Lower leg skin (tissue), 4 donors: Measurements from ENCODE around the gene LDLR. TPM values are rescaled to one million over a fixed set of nuclear protein-coding genes. Genes with fewer than 3 reads are reported as not detected.
"Not testable (repeated sequence)": the region's sequence is repeated elsewhere in the genome, so short reads cannot be mapped to it uniquely, and the experiment has no call there.

Source experiments
- DNase-seq, 2 donors: peaks; one replicate each; pipeline ENCODE4 v3.0.0-alpha.2; 2019; ENCODE audit warnings: low spot score in 2 of 2
- H3K4me3 ChIP-seq: fragments of 200-600 bp; sonication (generic); 2 replicates; pipeline ENCODE4 v1.5.1; 2017; ENCODE audit warnings: mild to moderate bottlenecking, low read depth; ENCODE audit not compliant: poor library complexity, severe bottlenecking
- CTCF ChIP-seq, 3 donors: fragments of 450-650 bp; IDR thresholded peaks; one replicate each; pipeline ENCODE4 v1.5.1; 2016; ENCODE audit warnings: antibody characterized with exemption in 3 of 3, mild to moderate bottlenecking in 3 of 3, moderate library complexity in 2 of 3
- POLR2A ChIP-seq, 2 donors: fragments of 450-650 bp; IDR thresholded peaks; one replicate each; pipeline ENCODE4 v1.6.1; 2016 to 2017; ENCODE audit warnings: antibody characterized with exemption in 2 of 2, mild to moderate bottlenecking in 1 of 2, moderate library complexity in 1 of 2
- WGBS, 2 donors: methylation state at CpG; one replicate each; pipeline ENCODE4 v1.1.5; 2018; 5-methylcytosine and 5-hydroxymethylcytosine counted together
- intact Hi-C: fragments of 100-400 bp; cut with DNase I; formaldehyde crosslinking; loops from one replicate; pipeline ENCODE4 v1.15.0; 2023; ENCODE audit warnings: low total_unique reads
- total RNA-seq, 4 donors: library from RNA; depleted of rRNA; stranded (reverse); fragments of >200 nt; gene quantifications; one replicate each; pipeline ENCODE4 v1.1.0, GENCODE V29; 2016

Gene LDLR
- total RNA-seq, 4 donors from 2014 or later, result 48.7 to 62.8 (median 58.7) TPM

- TF ChIP-seq POLR2A (IDR thresholded peaks at IDR 0.05) (no peak), CTCF (IDR thresholded peaks at IDR 0.05) (no peak)
- intact Hi-C loops, result no loop called here
- H3K4me3 ChIP-seq, result no peak overlapping the region
- WGBS, 2 donors, result 96% methylated on average over 9 of the region's 9 CpGs
- no peak for DNase-seq
These were observed 15.7 kb upstream of the LDLR start for GRCh38 chr19:11073568-11073967.

GRCh38 chr19:11076792-11077191, 12.5 kb upstream of the LDLR start:
- intact Hi-C loops, DNase-seq, H3K4me3 ChIP-seq: not testable (repeated sequence)
- WGBS, 2 donors, result 94% methylated on average over 9 of the region's 9 CpGs

GRCh38 chr19:11078893-11079292, 10.4 kb upstream of the LDLR start:
- no peak for TF ChIP-seq CTCF (IDR thresholded peaks at IDR 0.05)
- no peak for TF ChIP-seq POLR2A (IDR thresholded peaks at IDR 0.05)

GRCh38 chr19:11079999-11080398, 9.3 kb upstream of the LDLR start:
- 88% methylated on average over 9 of the region's 9 CpGs for WGBS, 2 donors
- TF ChIP-seq POLR2A (IDR thresholded peaks at IDR 0.05), result no peak
- TF ChIP-seq CTCF (IDR thresholded peaks at IDR 0.05), result no peak
- no peak for DNase-seq
- intact Hi-C loops, result no loop called here
- H3K4me3 ChIP-seq, result no peak overlapping the region

More at GRCh38 chr19:11078893-11079292, 10.4 kb upstream of the LDLR start:
- DNase-seq, result no peak
- 96% methylated on average over 11 of the region's 11 CpGs for WGBS, 2 donors
- H3K4me3 ChIP-seq, result no peak overlapping the region
- intact Hi-C loops, result no loop called here

GRCh38 chr19:11087870-11088505, 1.3 kb upstream of the LDLR start:
- 53 to 64% methylated on average over 4 of the region's 4 CpGs for WGBS, 2 donors

More at GRCh38 chr19:11087870-11088505, 1.3 kb upstream of the LDLR start:
- intact Hi-C loops, result no loop called here
- no peak for TF ChIP-seq CTCF (IDR thresholded peaks at IDR 0.05)
- TF ChIP-seq POLR2A (IDR thresholded peaks at IDR 0.05), result no peak
- no peak for DNase-seq
- H3K4me3 ChIP-seq, result no peak overlapping the region
